Measurements from ENCODE around the gene AP1S1. TPM values are rescaled to one million over a fixed set of nuclear protein-coding genes. Genes with fewer than 3 reads are reported as not detected.
A peak's percentile ranks its signal among the peaks of the same experiment; 100 is the strongest.

The AP1S1 gene
- total and polyA plus RNA-seq, 9 of the 15 experiments (the other 6 are each of a cell fraction or from before 2014, with no cell fraction given): 4.4 to 149 (median 89.4) TPM

DNA sequence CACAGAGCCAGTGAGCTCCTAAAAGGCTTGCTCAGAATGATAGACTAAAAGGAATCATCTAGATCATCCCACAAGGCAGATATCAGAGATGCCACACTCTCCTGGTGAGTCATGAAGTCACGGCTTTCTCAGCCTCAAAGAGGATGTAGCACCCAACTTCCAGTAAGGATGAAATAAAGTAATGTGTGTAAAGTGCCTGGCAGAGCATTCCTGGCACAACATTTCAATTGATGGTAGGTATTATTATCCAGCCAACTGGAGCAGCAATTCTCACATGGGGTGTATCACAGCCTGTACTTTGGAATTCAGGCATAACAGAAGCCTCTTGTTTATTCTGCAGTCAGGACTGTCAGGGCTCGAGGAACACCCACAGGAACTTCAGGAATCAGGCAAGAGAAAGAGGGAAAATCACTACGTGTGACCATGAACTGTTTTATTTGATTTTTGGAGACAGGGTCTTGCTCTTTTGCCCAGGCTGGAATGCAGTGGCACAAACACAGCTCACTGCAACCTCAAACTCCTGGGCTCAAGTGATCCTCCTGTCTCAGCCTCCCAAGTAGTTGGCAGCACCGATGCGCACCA is 31.1 kb downstream of the AP1S1 start (continued):
- TF ChIP-seq, protein P1, sequence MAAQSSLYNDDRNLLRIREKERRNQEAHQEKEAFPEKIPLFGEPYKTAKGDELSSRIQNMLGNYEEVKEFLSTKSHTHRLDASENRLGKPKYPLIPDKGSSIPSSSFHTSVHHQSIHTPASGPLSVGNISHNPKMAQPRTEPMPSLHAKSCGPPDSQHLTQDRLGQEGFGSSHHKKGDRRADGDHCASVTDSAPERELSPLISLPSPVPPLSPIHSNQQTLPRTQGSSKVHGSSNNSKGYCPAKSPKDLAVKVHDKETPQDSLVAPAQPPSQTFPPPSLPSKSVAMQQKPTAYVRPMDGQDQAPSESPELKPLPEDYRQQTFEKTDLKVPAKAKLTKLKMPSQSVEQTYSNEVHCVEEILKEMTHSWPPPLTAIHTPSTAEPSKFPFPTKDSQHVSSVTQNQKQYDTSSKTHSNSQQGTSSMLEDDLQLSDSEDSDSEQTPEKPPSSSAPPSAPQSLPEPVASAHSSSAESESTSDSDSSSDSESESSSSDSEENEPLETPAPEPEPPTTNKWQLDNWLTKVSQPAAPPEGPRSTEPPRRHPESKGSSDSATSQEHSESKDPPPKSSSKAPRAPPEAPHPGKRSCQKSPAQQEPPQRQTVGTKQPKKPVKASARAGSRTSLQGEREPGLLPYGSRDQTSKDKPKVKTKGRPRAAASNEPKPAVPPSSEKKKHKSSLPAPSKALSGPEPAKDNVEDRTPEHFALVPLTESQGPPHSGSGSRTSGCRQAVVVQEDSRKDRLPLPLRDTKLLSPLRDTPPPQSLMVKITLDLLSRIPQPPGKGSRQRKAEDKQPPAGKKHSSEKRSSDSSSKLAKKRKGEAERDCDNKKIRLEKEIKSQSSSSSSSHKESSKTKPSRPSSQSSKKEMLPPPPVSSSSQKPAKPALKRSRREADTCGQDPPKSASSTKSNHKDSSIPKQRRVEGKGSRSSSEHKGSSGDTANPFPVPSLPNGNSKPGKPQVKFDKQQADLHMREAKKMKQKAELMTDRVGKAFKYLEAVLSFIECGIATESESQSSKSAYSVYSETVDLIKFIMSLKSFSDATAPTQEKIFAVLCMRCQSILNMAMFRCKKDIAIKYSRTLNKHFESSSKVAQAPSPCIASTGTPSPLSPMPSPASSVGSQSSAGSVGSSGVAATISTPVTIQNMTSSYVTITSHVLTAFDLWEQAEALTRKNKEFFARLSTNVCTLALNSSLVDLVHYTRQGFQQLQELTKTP (IDR thresholded peaks at IDR 0.05; ENCODE audit: low read depth in 1 of 2, partially characterized antibody in 2 of 2): peak in 1 of 2 experiments; percentile 57
- peak; percentile 62; the same call in 1 of the 2 replicates for TF ChIP-seq SMARCA4 (IDR thresholded peaks at IDR 0.05)
- TF ChIP-seq ZSCAN29 (IDR thresholded peaks at IDR 0.05): no peak
- TF ChIP-seq, protein P2, sequence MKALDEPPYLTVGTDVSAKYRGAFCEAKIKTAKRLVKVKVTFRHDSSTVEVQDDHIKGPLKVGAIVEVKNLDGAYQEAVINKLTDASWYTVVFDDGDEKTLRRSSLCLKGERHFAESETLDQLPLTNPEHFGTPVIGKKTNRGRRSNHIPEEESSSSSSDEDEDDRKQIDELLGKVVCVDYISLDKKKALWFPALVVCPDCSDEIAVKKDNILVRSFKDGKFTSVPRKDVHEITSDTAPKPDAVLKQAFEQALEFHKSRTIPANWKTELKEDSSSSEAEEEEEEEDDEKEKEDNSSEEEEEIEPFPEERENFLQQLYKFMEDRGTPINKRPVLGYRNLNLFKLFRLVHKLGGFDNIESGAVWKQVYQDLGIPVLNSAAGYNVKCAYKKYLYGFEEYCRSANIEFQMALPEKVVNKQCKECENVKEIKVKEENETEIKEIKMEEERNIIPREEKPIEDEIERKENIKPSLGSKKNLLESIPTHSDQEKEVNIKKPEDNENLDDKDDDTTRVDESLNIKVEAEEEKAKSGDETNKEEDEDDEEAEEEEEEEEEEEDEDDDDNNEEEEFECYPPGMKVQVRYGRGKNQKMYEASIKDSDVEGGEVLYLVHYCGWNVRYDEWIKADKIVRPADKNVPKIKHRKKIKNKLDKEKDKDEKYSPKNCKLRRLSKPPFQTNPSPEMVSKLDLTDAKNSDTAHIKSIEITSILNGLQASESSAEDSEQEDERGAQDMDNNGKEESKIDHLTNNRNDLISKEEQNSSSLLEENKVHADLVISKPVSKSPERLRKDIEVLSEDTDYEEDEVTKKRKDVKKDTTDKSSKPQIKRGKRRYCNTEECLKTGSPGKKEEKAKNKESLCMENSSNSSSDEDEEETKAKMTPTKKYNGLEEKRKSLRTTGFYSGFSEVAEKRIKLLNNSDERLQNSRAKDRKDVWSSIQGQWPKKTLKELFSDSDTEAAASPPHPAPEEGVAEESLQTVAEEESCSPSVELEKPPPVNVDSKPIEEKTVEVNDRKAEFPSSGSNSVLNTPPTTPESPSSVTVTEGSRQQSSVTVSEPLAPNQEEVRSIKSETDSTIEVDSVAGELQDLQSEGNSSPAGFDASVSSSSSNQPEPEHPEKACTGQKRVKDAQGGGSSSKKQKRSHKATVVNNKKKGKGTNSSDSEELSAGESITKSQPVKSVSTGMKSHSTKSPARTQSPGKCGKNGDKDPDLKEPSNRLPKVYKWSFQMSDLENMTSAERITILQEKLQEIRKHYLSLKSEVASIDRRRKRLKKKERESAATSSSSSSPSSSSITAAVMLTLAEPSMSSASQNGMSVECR (CRISPR knock-in tag; IDR thresholded peaks at IDR 0.05): no peak
- TF ChIP-seq, protein P3, sequence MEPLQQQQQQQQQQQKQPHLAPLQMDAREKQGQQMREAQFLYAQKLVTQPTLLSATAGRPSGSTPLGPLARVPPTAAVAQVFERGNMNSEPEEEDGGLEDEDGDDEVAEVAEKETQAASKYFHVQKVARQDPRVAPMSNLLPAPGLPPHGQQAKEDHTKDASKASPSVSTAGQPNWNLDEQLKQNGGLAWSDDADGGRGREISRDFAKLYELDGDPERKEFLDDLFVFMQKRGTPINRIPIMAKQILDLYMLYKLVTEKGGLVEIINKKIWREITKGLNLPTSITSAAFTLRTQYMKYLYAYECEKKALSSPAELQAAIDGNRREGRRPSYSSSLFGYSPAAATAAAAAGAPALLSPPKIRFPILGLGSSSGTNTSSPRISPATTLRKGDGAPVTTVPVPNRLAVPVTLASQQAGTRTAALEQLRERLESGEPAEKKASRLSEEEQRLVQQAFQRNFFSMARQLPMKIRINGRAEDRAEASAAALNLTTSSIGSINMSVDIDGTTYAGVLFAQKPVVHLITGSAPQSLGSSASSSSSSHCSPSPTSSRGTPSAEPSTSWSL (CRISPR knock-in tag; IDR thresholded peaks at IDR 0.05; ENCODE audit: borderline replicate concordance): no peak
- no peak for TF ChIP-seq RFX1 (IDR thresholded peaks at IDR 0.05)
- TF ChIP-seq TCF3 (CRISPR knock-in tag; IDR thresholded peaks at IDR 0.05): peak; percentile 69
- TF ChIP-seq, protein P4, sequence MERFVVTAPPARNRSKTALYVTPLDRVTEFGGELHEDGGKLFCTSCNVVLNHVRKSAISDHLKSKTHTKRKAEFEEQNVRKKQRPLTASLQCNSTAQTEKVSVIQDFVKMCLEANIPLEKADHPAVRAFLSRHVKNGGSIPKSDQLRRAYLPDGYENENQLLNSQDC (CRISPR knock-in tag; IDR thresholded peaks at IDR 0.05): no peak
- no peak for TF ChIP-seq ETV5 (CRISPR knock-in tag; IDR thresholded peaks at IDR 0.05; ENCODE audit: low read depth)
- 0 out of 3 replicates have a peak, but pooled peaks of 1 of the 2 experiments have one; percentile 13 for TF ChIP-seq CBX3 (IDR thresholded peaks at IDR 0.05; ENCODE audit: borderline replicate concordance in 1 of 2, low read length in 2 of 2)
- TF ChIP-seq, protein P5, sequence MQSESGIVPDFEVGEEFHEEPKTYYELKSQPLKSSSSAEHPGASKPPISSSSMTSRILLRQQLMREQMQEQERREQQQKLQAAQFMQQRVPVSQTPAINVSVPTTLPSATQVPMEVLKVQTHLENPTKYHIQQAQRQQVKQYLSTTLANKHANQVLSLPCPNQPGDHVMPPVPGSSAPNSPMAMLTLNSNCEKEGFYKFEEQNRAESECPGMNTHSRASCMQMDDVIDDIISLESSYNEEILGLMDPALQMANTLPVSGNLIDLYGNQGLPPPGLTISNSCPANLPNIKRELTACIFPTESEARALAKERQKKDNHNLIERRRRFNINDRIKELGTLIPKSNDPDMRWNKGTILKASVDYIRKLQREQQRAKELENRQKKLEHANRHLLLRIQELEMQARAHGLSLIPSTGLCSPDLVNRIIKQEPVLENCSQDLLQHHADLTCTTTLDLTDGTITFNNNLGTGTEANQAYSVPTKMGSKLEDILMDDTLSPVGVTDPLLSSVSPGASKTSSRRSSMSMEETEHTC (IDR thresholded peaks at IDR 0.05): 0 out of 2 replicates have a peak, but pooled peaks have one; percentile 37
- no peak for TF ChIP-seq CREB1 (IDR thresholded peaks at IDR 0.05)
- 0 out of 2 replicates have a peak, but pooled peaks have one; percentile 24 for TF ChIP-seq CREB1 (CRISPR knock-in tag; IDR thresholded peaks at IDR 0.05)
- TF ChIP-seq KLF16 (IDR thresholded peaks at IDR 0.05): no peak
- 0 out of 4 replicates have a peak, but pooled peaks of 1 of the 2 experiments have one; percentile 10 for TF ChIP-seq RCOR1 (IDR thresholded peaks at IDR 0.05; ENCODE audit: borderline replicate concordance in 1 of 2, low read depth in 2 of 2, low read length in 2 of 2)
- no peak for TF ChIP-seq ILF3 (IDR thresholded peaks at IDR 0.05; ENCODE audit: borderline replicate concordance)
- peak; percentile 47; the same call in 1 of the 2 replicates for TF ChIP-seq DPF2 (IDR thresholded peaks at IDR 0.05)
